ENCODE data around the gene TBX1.

- TF ChIP-seq CTCF (IDR thresholded peaks at IDR 0.05) (no peak), POLR2A (IDR thresholded peaks at IDR 0.05) (no peak)
These were observed 54.7 kb downstream of the TBX1 start for GRCh38 chr22:19815093-19815822.
